HepG2 (cell line): ENCODE results near the gene CPXM1. TPM values are rescaled to one million over a fixed set of nuclear protein-coding genes. Genes with fewer than 3 reads are reported as not detected.

Experiments used
- ATAC-seq: fragments of 200-7000 bp; cut with Tn5 transposase; 3 replicates; pipeline ENCODE4 v1.9.1; 2020; ENCODE audit warnings: mild to moderate bottlenecking, moderate library complexity
- BruUV-seq: library from RNA; stranded (reverse); fragments of 400-500 nt; replicated peaks from 2 replicates; lab custom pipeline; 2021; lab: Mats Ljungman, UMichigan
- CTCF ChIA-PET: fragments of 300-600 bp; formaldehyde crosslinking; extraction: SDS; loops from one replicate; lab custom pipeline; 2021; ENCODE audit warnings: low total read pairs, inconsistent platforms, low intra/inter-chr PET ratio; lab: Yijun Ruan, JAX
- POLR2A ChIA-PET: fragments of 350-600 bp; sonication (Branson Sonifier 250); formaldehyde crosslinking; loops from one replicate; lab custom pipeline; 2020; ENCODE audit warnings: antibody characterized with exemption, inconsistent platforms; lab: Yijun Ruan, JAX
- DNase-seq: peaks from one replicate; pipeline ENCODE4 v3.0.0-alpha.2; 2015; ENCODE audit warnings: low spot score
- FAIRE-seq: peaks from 3 replicates; lab custom pipeline; 2011; peaks lifted over from hg19 to GRCh38; lab: Jason Lieb, UNC
- H2AFZ ChIP-seq: one replicate; pipeline ENCODE4 v1.6.1; 2011; ENCODE audit warnings: low read length, inconsistent platforms
- H3K27ac ChIP-seq: fragments of 300-600 bp; 3 replicates; pipeline ENCODE4 v1.8.0; 2011; ENCODE audit warnings: mixed run types, mild to moderate bottlenecking, mixed read lengths, low read length, inconsistent platforms; ENCODE audit not compliant: insufficient read depth; ENCODE audit errors: extremely low read length
- H3K27me3 ChIP-seq, 2 experiments: fragments of 200-600 bp in 1 of 2; 2 replicates in 1 of 2; 3 replicates in 1 of 2; pipeline versions ENCODE4 v1.6.0 to v1.8.0; 2011; ENCODE audit warnings: low read length in 2 of 2, mild to moderate bottlenecking in 2 of 2, moderate library complexity in 2 of 2, inconsistent platforms in 1 of 2; ENCODE audit not compliant: insufficient read depth in 2 of 2, control insufficient read depth in 1 of 2
- H3K36me3 ChIP-seq, 2 experiments: fragments of 200-600 bp in 1 of 2; replicated peaks in 1 of 2; 2 replicates in 1 of 2; 3 replicates in 1 of 2; pipeline versions ENCODE4 v1.5.1 to v1.8.0; 2011; ENCODE audit warnings: low read length in 2 of 2, inconsistent platforms in 1 of 2; ENCODE audit not compliant: insufficient read depth in 2 of 2, control insufficient read depth in 1 of 2
- H3K4me1 ChIP-seq: 2 replicates; pipeline ENCODE4 v1.5.1; 2012; ENCODE audit warnings: low read length, inconsistent platforms; ENCODE audit not compliant: insufficient read depth
- H3K4me2 ChIP-seq: 2 replicates; pipeline ENCODE4 v1.6.0; 2011; ENCODE audit warnings: low read depth, low read length, inconsistent platforms
- H3K4me3 ChIP-seq, 3 experiments: fragments of 200-600 bp in 1 of 3; sonication (generic), shearing (Covaris generic) in 1 of 3; replicated peaks in 1 of 3; 2 replicates each; pipeline ENCODE4 v1.5.1; 2011 to 2016; ENCODE audit warnings: low read length in 3 of 3, inconsistent platforms in 2 of 3, low read depth in 2 of 3, mild to moderate bottlenecking in 2 of 3, control low read depth in 1 of 3, mixed read lengths in 1 of 3; ENCODE audit not compliant: insufficient read depth in 1 of 3
- H3K79me2 ChIP-seq: one replicate; pipeline ENCODE4 v1.6.1; 2011; ENCODE audit warnings: low read length, inconsistent platforms; ENCODE audit not compliant: insufficient read depth
- H3K9ac ChIP-seq: 2 replicates; pipeline ENCODE4 v1.6.0; 2011; ENCODE audit warnings: mild to moderate bottlenecking, low read depth, low read length, inconsistent platforms; ENCODE audit not compliant: insufficient read depth
- H3K9me3 ChIP-seq: 2 replicates; pipeline ENCODE4 v1.5.1; 2012; ENCODE audit warnings: mild to moderate bottlenecking, low read length
- H4K20me1 ChIP-seq: 2 replicates; pipeline ENCODE4 v1.6.0; 2011; ENCODE audit warnings: inconsistent platforms, mild to moderate bottlenecking, low read length, moderate library complexity; ENCODE audit not compliant: insufficient read depth
- ATM ChIP-seq: fragments of 450-650 bp; IDR thresholded peaks from 2 replicates; pipeline ENCODE4 v1.7.1; 2017; ENCODE audit warnings: mild to moderate bottlenecking, borderline replicate concordance
- BCL6 ChIP-seq: IDR thresholded peaks from 2 replicates; pipeline ENCODE4 v1.6.1; 2016; ENCODE audit warnings: missing genetic modification reagents, missing compliant biosample characterization
- CCAR2 ChIP-seq: fragments of 200-400 bp; formaldehyde crosslinking; optimal IDR thresholded peaks from 2 replicates; pipeline ENCODE3; 2018; ENCODE audit warnings: low read depth, mild to moderate bottlenecking, low read length, moderate library complexity
- DDIT3 ChIP-seq: sonication (generic); formaldehyde crosslinking; IDR thresholded peaks from 2 replicates; pipeline ENCODE4 v1.4.0; 2020; ENCODE audit warnings: mild to moderate bottlenecking, missing genetic modification reagents
- DMTF1 ChIP-seq: sonication (generic); formaldehyde crosslinking; IDR thresholded peaks from 2 replicates; pipeline ENCODE4 v1.4.0; 2020; ENCODE audit warnings: mild to moderate bottlenecking, missing genetic modification reagents
- EP300 ChIP-seq, 3 experiments: sonication (generic) in 1 of 3; formaldehyde crosslinking in 1 of 3; IDR thresholded peaks; 2 replicates each; pipeline versions ENCODE4 v1.5.1 to v1.6.1; 2011 to 2020; ENCODE audit warnings: low read depth in 2 of 3, low read length in 2 of 3, borderline replicate concordance in 1 of 3, improper control_type of control experiment in 1 of 3, mild to moderate bottlenecking in 1 of 3, missing genetic modification reagents in 1 of 3, moderate library complexity in 1 of 3
- GFI1 ChIP-seq: sonication (generic); formaldehyde crosslinking; IDR thresholded peaks from 2 replicates; pipeline ENCODE4 v1.5.0; 2020; ENCODE audit warnings: missing genetic modification reagents, mild to moderate bottlenecking, borderline replicate concordance
- HNRNPH1 ChIP-seq: fragments of 200-400 bp; formaldehyde crosslinking; optimal IDR thresholded peaks from 2 replicates; pipeline ENCODE3; 2017; ENCODE audit warnings: mild to moderate bottlenecking, low read depth, low read length
- NFYC ChIP-seq: IDR thresholded peaks from 2 replicates; pipeline ENCODE4 v1.6.1; 2016; ENCODE audit warnings: missing genetic modification reagents, missing compliant biosample characterization
- PRDM4 ChIP-seq: sonication (generic); formaldehyde crosslinking; IDR thresholded peaks from 2 replicates; pipeline ENCODE4 v1.9.0; 2021; ENCODE audit warnings: missing genetic modification reagents, borderline replicate concordance
- RBM39 ChIP-seq: fragments of 200-400 bp; formaldehyde crosslinking; IDR thresholded peaks from one replicate; pipeline ENCODE4 v1.6.1; 2018; ENCODE audit warnings: antibody characterized with exemption, mild to moderate bottlenecking, low read depth, low read length; ENCODE audit not compliant: poor library complexity, severe bottlenecking
- REL ChIP-seq: sonication (generic); formaldehyde crosslinking; conservative IDR thresholded peaks from 2 replicates; pipeline ENCODE4 v1.8.0; 2022; ENCODE audit warnings: mild to moderate bottlenecking, missing genetic modification reagents, moderate library complexity
- RORA ChIP-seq: sonication (generic); formaldehyde crosslinking; IDR thresholded peaks from 2 replicates; pipeline ENCODE4 v1.5.0; 2020; ENCODE audit warnings: mild to moderate bottlenecking, missing genetic modification reagents, moderate library complexity
- ZBTB34 ChIP-seq: sonication (generic); formaldehyde crosslinking; IDR thresholded peaks from 2 replicates; pipeline ENCODE4 v1.8.0; 2022; ENCODE audit warnings: mild to moderate bottlenecking, missing genetic modification reagents
- ZFP36L2 ChIP-seq: sonication (generic); formaldehyde crosslinking; IDR thresholded peaks from 2 replicates; pipeline ENCODE4 v1.4.0; 2020; ENCODE audit warnings: missing genetic modification reagents
- ZNF431 ChIP-seq: sonication (generic); formaldehyde crosslinking; IDR thresholded peaks from 2 replicates; pipeline ENCODE4 v1.9.0; 2022; ENCODE audit warnings: missing genetic modification reagents, low read depth, mild to moderate bottlenecking, borderline replicate concordance
- ZNF546 ChIP-seq: sonication (generic); formaldehyde crosslinking; conservative IDR thresholded peaks from 2 replicates; pipeline ENCODE4 v1.8.1; 2023; ENCODE audit warnings: mild to moderate bottlenecking, missing genetic modification reagents
- ZNF556 ChIP-seq: sonication (generic); formaldehyde crosslinking; IDR thresholded peaks from 2 replicates; pipeline ENCODE4 v1.4.0; 2020; ENCODE audit warnings: mild to moderate bottlenecking, missing genetic modification reagents, borderline replicate concordance
- ZSCAN20 ChIP-seq: sonication (generic); formaldehyde crosslinking; IDR thresholded peaks from 2 replicates; pipeline ENCODE4 v1.4.0; 2020; ENCODE audit warnings: missing genetic modification reagents, mild to moderate bottlenecking, borderline replicate concordance
- WGBS: methylation state at CpG from one replicate; pipeline ENCODE4 v1.1.6; 2017; ENCODE audit warnings: low lambda C conversion rate; 5-methylcytosine and 5-hydroxymethylcytosine counted together
- in situ Hi-C: cut with HindIII; loops from 2 replicates; pipeline ENCODE4 v1.10.0; 2017; ENCODE audit warnings: low pct_unique_long_range_greater_than_20kb; ENCODE audit not compliant: extremely low pct_ligation_motif_present
- intact Hi-C: fragments of 100-400 bp; cut with micrococcal nuclease; formaldehyde crosslinking; loops from one replicate; pipeline ENCODE4 v1.10.0; 2022; ENCODE audit not compliant: unreplicated experiment
- polyA plus RNA-seq, 8 experiments: library from polyadenylated mRNA; depleted of rRNA in 3 of 8; stranded (reverse) in 7 of 8; unstranded in 1 of 8; fragments of >200 nt; fragmentation: Illumina TruSeq in 4 of 8; extraction: Trizol in 4 of 8; gene quantifications; 2 replicates each; pipeline versions ENCODE4 v1.2.1 to v1.2.3, GENCODE V29; 2011 to 2016; ENCODE audit warnings: low read depth in 4 of 8, missing spikeins in 1 of 8, mixed read lengths in 1 of 8; ENCODE audit not compliant: insufficient read depth in 1 of 8
- total RNA-seq, 5 experiments: library from RNA; depleted of rRNA; stranded (reverse); fragments of >200 nt; fragmentation: Illumina TruSeq; extraction: Trizol; gene quantifications; 2 replicates each; pipeline ENCODE4 v1.2.3, GENCODE V29; 2016; ENCODE audit warnings: low read depth in 1 of 5

CPXM1 gene
- total and polyA plus RNA-seq, 2 of the 13 experiments (the other 11 are each of a cell fraction or from before 2014, with no cell fraction given) = 0.07 TPM; not detected in 1

DNA sequence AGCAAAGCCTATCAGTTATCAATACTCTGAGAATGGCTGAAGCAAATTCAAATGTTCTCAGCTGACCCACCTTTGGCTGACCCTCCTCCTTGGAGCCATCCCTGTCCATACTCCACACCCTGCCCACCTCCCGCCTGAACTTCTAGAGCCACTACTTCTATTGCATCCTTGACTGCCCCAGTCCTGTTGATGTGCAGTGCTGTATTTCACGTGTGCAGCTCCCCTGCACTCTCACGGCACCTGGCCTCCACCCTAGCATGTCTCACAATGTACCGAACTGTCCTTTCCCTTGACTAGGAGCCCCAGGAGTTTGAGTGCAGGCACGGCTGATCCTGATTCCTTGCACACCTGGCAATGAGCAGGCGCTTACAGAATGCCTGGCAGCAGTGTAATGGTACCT is 7.0 kb downstream of the CPXM1 start:
- H3K4me3 ChIP-seq = no peak overlapping the region
- WGBS = 30% methylated on average over 6 of the region's 6 CpGs
- no peak overlapping the region for H3K9ac ChIP-seq
- H3K4me1 ChIP-seq = no peaks in the 10 kb centered on the region
- no peak for ATAC-seq
- H3K9me3 ChIP-seq = no peaks in the 10 kb centered on the region
- CTCF ChIA-PET = no interaction called here
- POLR2A ChIA-PET = no interaction called here
- H3K27ac ChIP-seq = no peak overlapping the region
- FAIRE-seq = no peak
- intact Hi-C loops = no loop called here
- no peak overlapping the region for H3K4me2 ChIP-seq
- DNase-seq = no peak
- H4K20me1 ChIP-seq = no peaks in the 10 kb centered on the region
- TF ChIP-seq HNRNPH1 (no peak), BCL6 (CRISPR knock-in tag) (no peak), ZNF431 (CRISPR knock-in tag) (no peak), GFI1 (CRISPR knock-in tag) (no peak), RBM39 (no peak), PRDM4 (CRISPR knock-in tag) (no peak), ZBTB34 (CRISPR knock-in tag) (no peak), ZNF556 (CRISPR knock-in tag) (no peak), DDIT3 (CRISPR knock-in tag) (no peak), ZSCAN20 (CRISPR knock-in tag) (no peak), EP300 (IDR thresholded peaks at IDR 0.05; ENCODE audit: low read depth in 2 of 2, low read length in 2 of 2) (no peak), EP300 (CRISPR knock-in tag; IDR thresholded peaks at IDR 0.05; ENCODE audit: borderline replicate concordance) (no peak), RORA (CRISPR knock-in tag) (no peak), ZFP36L2 (no peak), ATM (no peak), ZNF546 (no peak), CCAR2 (no peak), REL (no peak), NFYC (CRISPR knock-in tag) (no peak), DMTF1 (no peak)
- no peaks in the 10 kb centered on the region for H3K79me2 ChIP-seq
- no peaks in the 10 kb centered on the region for H3K36me3 ChIP-seq
- no peak overlapping the region for H2AFZ ChIP-seq
- BruUV-seq = no TSS peak
- in situ Hi-C loops = no loop called here
- H3K27me3 ChIP-seq = peaks cover 15 to 60% of the 10 kb centered on the region in 2 experiments
